GM12878 (cell line): Measurements from ENCODE around the gene CFAP57. TPM values are rescaled to one million over a fixed set of nuclear protein-coding genes. Genes with fewer than 3 reads are reported as not detected.

Source experiments
- ATAC-seq: fragments of 200-7000 bp; cut with Tn5 transposase; 3 replicates; pipeline ENCODE4 v1.9.1; 2020; ENCODE audit warnings: mild to moderate bottlenecking, moderate library complexity
- BruUV-seq: library from RNA; stranded (reverse); fragments of 400-500 nt; replicated peaks from 2 replicates; lab custom pipeline; 2021; lab: Mats Ljungman, UMichigan
- CTCF ChIA-PET: fragments of 300-600 bp; sonication (Branson Sonifier 250); formaldehyde crosslinking; extraction: SDS; loops from one replicate; lab custom pipeline; 2021; ENCODE audit warnings: inconsistent platforms; lab: Yijun Ruan, JAX
- POLR2A ChIA-PET: fragments of 350-600 bp; formaldehyde crosslinking; extraction: SDS; loops from one replicate; lab custom pipeline; 2021; ENCODE audit warnings: inconsistent platforms; lab: Charles Lee
- RAD21 ChIA-PET: fragments of 300-600 bp; sonication (Branson Sonifier 250); formaldehyde crosslinking; loops from one replicate; lab custom pipeline; 2023; ENCODE audit warnings: antibody characterized with exemption; ENCODE audit not compliant: unreplicated experiment; lab: Charles Lee
- SMC1A ChIA-PET: fragments of 300-600 bp; sonication (Branson Sonifier 250); formaldehyde crosslinking; loops from one replicate; lab custom pipeline; 2023; ENCODE audit not compliant: unreplicated experiment, uncharacterized antibody; lab: Charles Lee
- DNase-seq: peaks from one replicate; pipeline ENCODE4 v3.0.0-alpha.2; 2011; ENCODE audit warnings: low read depth, low spot score
- FAIRE-seq: peaks from 3 replicates; lab custom pipeline; 2011; peaks lifted over from hg19 to GRCh38; lab: Jason Lieb, UNC
- H2AFZ ChIP-seq: 2 replicates; pipeline ENCODE4 v1.6.0; 2011; ENCODE audit warnings: low read depth, low read length, control low read depth; ENCODE audit not compliant: control insufficient read depth
- H3K27ac ChIP-seq: 2 replicates; pipeline ENCODE4 v1.5.1; 2011; ENCODE audit warnings: control low read depth; ENCODE audit not compliant: control insufficient read depth, insufficient read depth
- H3K27me3 ChIP-seq, 2 experiments: replicated peaks in 1 of 2; 2 replicates each; pipeline versions ENCODE4 v1.6.0 to v1.6.1; 2011; ENCODE audit warnings: low read length in 1 of 2; ENCODE audit not compliant: control insufficient read depth in 2 of 2, insufficient read depth in 2 of 2
- H3K36me3 ChIP-seq, 2 experiments: 2 replicates each; pipeline ENCODE4 v1.5.1; 2011; ENCODE audit warnings: low read length in 1 of 2; ENCODE audit not compliant: control insufficient read depth in 2 of 2, insufficient read depth in 2 of 2
- H3K4me1 ChIP-seq: 2 replicates; pipeline ENCODE4 v1.6.1; 2011; ENCODE audit warnings: mild to moderate bottlenecking, low read length, moderate library complexity, mixed read lengths; ENCODE audit not compliant: control insufficient read depth, insufficient read depth
- H3K4me2 ChIP-seq: 2 replicates; pipeline ENCODE4 v1.6.0; 2011; ENCODE audit warnings: control low read depth; ENCODE audit not compliant: control insufficient read depth, insufficient read depth
- H3K4me3 ChIP-seq: fragments of 200-600 bp; sonication (generic); 2 replicates; pipeline ENCODE4 v1.5.1; 2016
- H3K79me2 ChIP-seq: 2 replicates; pipeline ENCODE4 v1.6.0; 2011; ENCODE audit warnings: low read length; ENCODE audit not compliant: control insufficient read depth, insufficient read depth
- H3K9ac ChIP-seq: 2 replicates; pipeline ENCODE4 v1.8.0; 2011; ENCODE audit warnings: low read length, control low read depth, mixed read lengths; ENCODE audit not compliant: control insufficient read depth, insufficient read depth
- H3K9me3 ChIP-seq: replicated peaks from 3 replicates; pipeline ENCODE4 v1.5.1; 2011; ENCODE audit warnings: mild to moderate bottlenecking, low read length; ENCODE audit not compliant: control insufficient read depth, insufficient read depth
- H4K20me1 ChIP-seq: 2 replicates; pipeline ENCODE4 v1.6.0; 2011; ENCODE audit not compliant: control insufficient read depth, insufficient read depth
- BCL3 ChIP-seq: IDR thresholded peaks from 2 replicates; pipeline ENCODE4 v1.6.1; 2011; ENCODE audit warnings: borderline replicate concordance, low read depth, mild to moderate bottlenecking, moderate library complexity, low read length; ENCODE audit not compliant: insufficient read depth, poor library complexity, severe bottlenecking
- ETV6 ChIP-seq, 2 experiments: fragments of 450-650 bp in 1 of 2; IDR thresholded peaks in 1 of 2; conservative IDR thresholded peaks in 1 of 2; 2 replicates each; pipeline ENCODE4 v1.6.1; 2014; ENCODE audit warnings: antibody characterized with exemption in 1 of 2, borderline replicate concordance in 1 of 2, low read depth in 1 of 2, mild to moderate bottlenecking in 1 of 2, moderate library complexity in 1 of 2
- HCFC1 ChIP-seq: fragments of 150-350 bp; IDR thresholded peaks from 2 replicates; pipeline ENCODE4 v1.6.1; 2014; ENCODE audit warnings: low read length
- KDM1A ChIP-seq: fragments of 200-600 bp; sonication (generic); IDR thresholded peaks from 2 replicates; pipeline ENCODE4 v1.6.1; 2016; ENCODE audit warnings: borderline replicate concordance
- NBN ChIP-seq: fragments of 450-650 bp; IDR thresholded peaks from 2 replicates; pipeline ENCODE4 v1.6.1; 2016
- NFIC ChIP-seq: IDR thresholded peaks from 2 replicates; pipeline ENCODE4 v1.6.1; 2012; ENCODE audit warnings: low read depth, mild to moderate bottlenecking, inconsistent platforms, low read length, moderate library complexity
- NR2C1 ChIP-seq: fragments of 450-650 bp; IDR thresholded peaks from 2 replicates; pipeline ENCODE4 v1.6.1; 2017; ENCODE audit warnings: antibody characterized with exemption, mild to moderate bottlenecking, moderate library complexity
- PRDM15 ChIP-seq: fragments of 450-650 bp; formaldehyde crosslinking; IDR thresholded peaks from 2 replicates; pipeline ENCODE4 v1.4.0; 2020; ENCODE audit warnings: mild to moderate bottlenecking, moderate library complexity
- SUPT20H ChIP-seq: IDR thresholded peaks from 2 replicates; pipeline ENCODE4 v1.6.1; 2011; ENCODE audit warnings: low read depth, mild to moderate bottlenecking, low read length, moderate library complexity, borderline replicate concordance; ENCODE audit not compliant: control insufficient read depth
- SUZ12 ChIP-seq: fragments of 200-600 bp; sonication (generic); IDR thresholded peaks from one replicate; pipeline ENCODE4 v1.6.1; 2018; ENCODE audit warnings: antibody characterized with exemption, mild to moderate bottlenecking; ENCODE audit not compliant: unreplicated experiment
- in situ Hi-C: fragments of 300-500 bp; cut with MboI; formaldehyde crosslinking; loops from 9 replicates; pipeline ENCODE4 v1.14.3; 2018; ENCODE audit warnings: mixed read lengths
- intact Hi-C: fragments of 100-400 bp; cut with micrococcal nuclease; formaldehyde crosslinking; loops from one replicate; pipeline ENCODE4 v1.14.2; 2022; ENCODE audit not compliant: unreplicated experiment
- polyA plus RNA-seq, 11 experiments: library from polyadenylated mRNA; depleted of rRNA in 4 of 11; unstranded in 6 of 11; stranded (reverse) in 5 of 11; fragments of >200 nt; fragmentation: Nextera tagmentation in 4 of 11; fragmentation: Illumina TruSeq in 1 of 11; extraction: Ambion mirVana in 4 of 11; extraction: Trizol in 1 of 11; gene quantifications; 1 replicate in 1 of 11; 2 replicates in 10 of 11; pipeline versions ENCODE4 v1.2.1 to v1.2.3, GENCODE V29; 2011 to 2016; ENCODE audit warnings: inconsistent platforms in 2 of 11, missing spikeins in 2 of 11, low read depth in 1 of 11
- total RNA-seq, 4 experiments: library from RNA; depleted of rRNA in 3 of 4; stranded (reverse); fragments of >200 nt in 3 of 4; fragmentation: Illumina TruSeq in 1 of 4; extraction: Trizol in 1 of 4; gene quantifications; 2 replicates each; pipeline versions ENCODE4 v1.2.1 to v1.2.3, GENCODE V29; 2013 to 2021
- TF ChIP-seq, protein P1 (sequence below): IDR thresholded peaks from 2 replicates; pipeline ENCODE4 v1.6.1; 2011; ENCODE audit warnings: borderline replicate concordance, low read depth, mild to moderate bottlenecking, moderate library complexity, mixed read lengths, low read length; ENCODE audit not compliant: insufficient read depth; ENCODE audit errors: extremely low read length
- TF ChIP-seq, protein P2 (sequence below): fragments of 450-650 bp; formaldehyde crosslinking; IDR thresholded peaks from 2 replicates; pipeline ENCODE4 v1.5.0; 2022; ENCODE audit warnings: mild to moderate bottlenecking, missing genetic modification characterization

Gene CFAP57
- total and polyA plus RNA-seq, 10 of the 15 experiments (the other 5 are each of a cell fraction or from before 2014, with no cell fraction given) = 0.45 to 4.8 (median 1.3) TPM

GRCh38 chr1:43194509-43194908 lies 22.4 kb downstream of the CFAP57 start:
- no peak overlapping the region for H2AFZ ChIP-seq
- SMC1A ChIA-PET = no interaction called here
- no peak overlapping the region for H3K4me3 ChIP-seq
- CTCF ChIA-PET = no interaction called here
- in situ Hi-C loops = no loop called here
- DNase-seq (no peak), ATAC-seq (no peak), FAIRE-seq (no peak)
- POLR2A ChIA-PET = no interaction called here
- RAD21 ChIA-PET = interaction anchor here (1.0 kb wide), 1 partner anchor 23 kb away, joined by 3 read pairs; the partner anchor contains the start of genes CFAP57 and EBNA1BP2
- no peak overlapping the region for H3K4me2 ChIP-seq
- H3K27me3 ChIP-seq = no peaks in the 10 kb centered on the region
- no peaks in the 10 kb centered on the region for H3K79me2 ChIP-seq
- H4K20me1 ChIP-seq = no peaks in the 10 kb centered on the region
- H3K27ac ChIP-seq = no peak overlapping the region
- no peaks in the 10 kb centered on the region for H3K36me3 ChIP-seq
- H3K9ac ChIP-seq = no peak overlapping the region
- BruUV-seq = no TSS peak
- peaks cover 17% of the 10 kb centered on the region for H3K4me1 ChIP-seq
- H3K9me3 ChIP-seq = no peaks in the 10 kb centered on the region; the same call in none of the 3 replicates
- intact Hi-C loops = no loop called here
- TF ChIP-seq NFIC = no peak
- TF ChIP-seq NBN = no peak
- no peak for TF ChIP-seq SUPT20H
- TF ChIP-seq HCFC1 = no peak
- no peak for TF ChIP-seq NR2C1
- TF ChIP-seq, protein P1, sequence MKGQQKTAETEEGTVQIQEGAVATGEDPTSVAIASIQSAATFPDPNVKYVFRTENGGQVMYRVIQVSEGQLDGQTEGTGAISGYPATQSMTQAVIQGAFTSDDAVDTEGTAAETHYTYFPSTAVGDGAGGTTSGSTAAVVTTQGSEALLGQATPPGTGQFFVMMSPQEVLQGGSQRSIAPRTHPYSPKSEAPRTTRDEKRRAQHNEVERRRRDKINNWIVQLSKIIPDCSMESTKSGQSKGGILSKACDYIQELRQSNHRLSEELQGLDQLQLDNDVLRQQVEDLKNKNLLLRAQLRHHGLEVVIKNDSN = no peak
- TF ChIP-seq ETV6 (conservative IDR thresholded peaks at IDR 0.05 in 1 of 2, IDR thresholded peaks at IDR 0.05 in 1 of 2; ENCODE audit: borderline replicate concordance in 1 of 2, low read depth in 1 of 2) = no peak
- no peak for TF ChIP-seq KDM1A
- no peak for TF ChIP-seq PRDM15 (CRISPR knock-in tag)
- TF ChIP-seq, protein P2, sequence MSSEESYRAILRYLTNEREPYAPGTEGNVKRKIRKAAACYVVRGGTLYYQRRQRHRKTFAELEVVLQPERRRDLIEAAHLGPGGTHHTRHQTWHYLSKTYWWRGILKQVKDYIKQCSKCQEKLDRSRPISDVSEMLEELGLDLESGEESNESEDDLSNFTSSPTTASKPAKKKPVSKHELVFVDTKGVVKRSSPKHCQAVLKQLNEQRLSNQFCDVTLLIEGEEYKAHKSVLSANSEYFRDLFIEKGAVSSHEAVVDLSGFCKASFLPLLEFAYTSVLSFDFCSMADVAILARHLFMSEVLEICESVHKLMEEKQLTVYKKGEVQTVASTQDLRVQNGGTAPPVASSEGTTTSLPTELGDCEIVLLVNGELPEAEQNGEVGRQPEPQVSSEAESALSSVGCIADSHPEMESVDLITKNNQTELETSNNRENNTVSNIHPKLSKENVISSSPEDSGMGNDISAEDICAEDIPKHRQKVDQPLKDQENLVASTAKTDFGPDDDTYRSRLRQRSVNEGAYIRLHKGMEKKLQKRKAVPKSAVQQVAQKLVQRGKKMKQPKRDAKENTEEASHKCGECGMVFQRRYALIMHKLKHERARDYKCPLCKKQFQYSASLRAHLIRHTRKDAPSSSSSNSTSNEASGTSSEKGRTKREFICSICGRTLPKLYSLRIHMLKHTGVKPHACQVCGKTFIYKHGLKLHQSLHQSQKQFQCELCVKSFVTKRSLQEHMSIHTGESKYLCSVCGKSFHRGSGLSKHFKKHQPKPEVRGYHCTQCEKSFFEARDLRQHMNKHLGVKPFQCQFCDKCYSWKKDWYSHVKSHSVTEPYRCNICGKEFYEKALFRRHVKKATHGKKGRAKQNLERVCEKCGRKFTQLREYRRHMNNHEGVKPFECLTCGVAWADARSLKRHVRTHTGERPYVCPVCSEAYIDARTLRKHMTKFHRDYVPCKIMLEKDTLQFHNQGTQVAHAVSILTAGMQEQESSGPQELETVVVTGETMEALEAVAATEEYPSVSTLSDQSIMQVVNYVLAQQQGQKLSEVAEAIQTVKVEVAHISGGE (CRISPR knock-in tag) = no peak
- TF ChIP-seq SUZ12 = no peak
- TF ChIP-seq BCL3 = no peak
